Activated T-helper 2 cell treated with anti-CD3 and anti-CD28 coated beads, Interferon-gamma antibody, Interleukin-2, Interleukin-4, amounts not matched to agents 10 μg/mL and 5 μg/mL and 100 μg/mL, durations not matched to agents 14 hours and 24 hours and 36 hours (primary cell): ENCODE data around the gene CTRB1. TPM values are rescaled to one million over a fixed set of nuclear protein-coding genes. Genes with fewer than 3 reads are reported as not detected.

Experiments used
- DNase-seq: peaks from one replicate; pipeline ENCODE4 v3.0.0; 2021; ENCODE audit warnings: low spot score
- H3K27ac Mint-ChIP-seq: one replicate; pipeline ENCODE4 v1.8.0; 2021; ENCODE audit warnings: mixed read lengths
- H3K27me3 Mint-ChIP-seq: one replicate; pipeline ENCODE4 v1.8.0; 2021; ENCODE audit warnings: low read depth, mixed read lengths
- H3K36me3 Mint-ChIP-seq: one replicate; pipeline ENCODE4 v1.8.0; 2021; ENCODE audit warnings: low read depth, mixed read lengths
- H3K4me1 Mint-ChIP-seq: one replicate; pipeline ENCODE4 v1.8.0; 2021; ENCODE audit warnings: low read depth, mixed read lengths
- H3K4me3 Mint-ChIP-seq: one replicate; pipeline ENCODE4 v1.8.0; 2021; ENCODE audit warnings: low read depth, mild to moderate bottlenecking, moderate library complexity, mixed read lengths
- H3K9me3 Mint-ChIP-seq: one replicate; pipeline ENCODE4 v1.8.0; 2021; ENCODE audit warnings: mixed read lengths
- intact Hi-C: fragments of 100-400 bp; cut with micrococcal nuclease; formaldehyde crosslinking; loops from one replicate; pipeline ENCODE4 v1.15.1; 2023
- total RNA-seq: library from RNA; stranded (reverse); gene quantifications from 2 replicates; pipeline ENCODE4 v1.2.3, GENCODE V29; 2022

Gene CTRB1
- total RNA-seq, 1 donor from 2014 or later = not detected

GRCh38 chr16:75251280-75252048, 32.7 kb downstream of the CTRB1 start, which contains the start of gene BCAR1:
BCAR1 (minus strand) TSS chr16:75251624; CDS start chr16:75251482, 142 bp downstream.
- no peak within 1 kb of the TSS for H3K27ac Mint-ChIP-seq
- no peak for DNase-seq
- peaks cover 56% of the 10 kb centered on the region for H3K27me3 Mint-ChIP-seq
- no peaks in the 10 kb centered on the region for H3K36me3 Mint-ChIP-seq
- no peaks in the 10 kb centered on the region for H3K9me3 Mint-ChIP-seq
- no peaks in the 10 kb centered on the region for H3K4me1 Mint-ChIP-seq
- H3K4me3 Mint-ChIP-seq = no peak within 1 kb of the TSS
- intact Hi-C loops = no loop called here

- Mint-ChIP-seq H3K4me1 (no peaks in the 10 kb centered on the region), H3K9me3 (no peaks in the 10 kb centered on the region), H3K27me3 (peaks cover 53% of the 10 kb centered on the region), H3K27ac (no peak overlapping the region), H3K36me3 (no peaks in the 10 kb centered on the region), H3K4me3 (no peak overlapping the region)
- DNase-seq = no peak
- intact Hi-C loops = no loop called here
These were observed 33.5 kb downstream of the CTRB1 start for GRCh38 chr16:75252049-75252864.

GRCh38 chr16:75252946-75253911, 34.4 kb downstream of the CTRB1 start:
- intact Hi-C loops = no loop called here
- Mint-ChIP-seq H3K9me3 (no peaks in the 10 kb centered on the region), H3K4me1 (no peaks in the 10 kb centered on the region), H3K27ac (no peak overlapping the region), H3K4me3 (no peak overlapping the region), H3K36me3 (no peaks in the 10 kb centered on the region), H3K27me3 (peaks cover 51% of the 10 kb centered on the region)
- no peak for DNase-seq

DNA sequence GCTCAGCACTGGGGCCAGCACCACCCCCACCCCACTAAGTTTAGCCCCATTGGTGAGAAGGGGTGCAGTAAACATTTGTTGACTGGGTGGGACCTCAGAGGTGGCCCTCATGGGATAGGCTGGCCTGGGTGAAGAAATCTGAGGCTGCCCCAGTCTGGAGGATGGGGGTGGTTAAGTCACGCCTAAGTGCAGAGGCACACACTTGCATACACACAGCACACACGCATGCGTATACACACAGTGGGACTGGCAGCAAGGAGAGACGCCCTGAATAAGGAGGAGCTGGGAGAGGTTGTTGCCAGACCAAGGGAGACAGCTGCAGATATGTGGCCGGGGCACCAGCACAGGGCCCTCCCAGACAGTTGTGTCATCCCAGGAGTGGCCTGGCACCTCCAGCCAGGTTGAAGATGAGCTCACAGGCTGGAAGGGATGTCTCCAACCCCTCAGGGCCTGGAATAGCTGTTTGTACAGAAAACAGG, 35.6 kb downstream of the CTRB1 start:
- intact Hi-C loops = no loop called here
- no peak for DNase-seq
- no peak overlapping the region for H3K27ac Mint-ChIP-seq
- H3K4me1 Mint-ChIP-seq = no peaks in the 10 kb centered on the region
- no peaks in the 10 kb centered on the region for H3K9me3 Mint-ChIP-seq
- no peak overlapping the region for H3K4me3 Mint-ChIP-seq
- peaks cover 43% of the 10 kb centered on the region for H3K27me3 Mint-ChIP-seq
- no peaks in the 10 kb centered on the region for H3K36me3 Mint-ChIP-seq

- intact Hi-C loops = no loop called here
- no peak overlapping the region for H3K27ac Mint-ChIP-seq
- DNase-seq = no peak
- H3K9me3 Mint-ChIP-seq = no peaks in the 10 kb centered on the region
- no peaks in the 10 kb centered on the region for H3K4me1 Mint-ChIP-seq
- no peaks in the 10 kb centered on the region for H3K36me3 Mint-ChIP-seq
- H3K27me3 Mint-ChIP-seq = peaks cover 34% of the 10 kb centered on the region
- no peak overlapping the region for H3K4me3 Mint-ChIP-seq
These were observed 37.3 kb downstream of the CTRB1 start for GRCh38 chr16:75256059-75256571.

DNA sequence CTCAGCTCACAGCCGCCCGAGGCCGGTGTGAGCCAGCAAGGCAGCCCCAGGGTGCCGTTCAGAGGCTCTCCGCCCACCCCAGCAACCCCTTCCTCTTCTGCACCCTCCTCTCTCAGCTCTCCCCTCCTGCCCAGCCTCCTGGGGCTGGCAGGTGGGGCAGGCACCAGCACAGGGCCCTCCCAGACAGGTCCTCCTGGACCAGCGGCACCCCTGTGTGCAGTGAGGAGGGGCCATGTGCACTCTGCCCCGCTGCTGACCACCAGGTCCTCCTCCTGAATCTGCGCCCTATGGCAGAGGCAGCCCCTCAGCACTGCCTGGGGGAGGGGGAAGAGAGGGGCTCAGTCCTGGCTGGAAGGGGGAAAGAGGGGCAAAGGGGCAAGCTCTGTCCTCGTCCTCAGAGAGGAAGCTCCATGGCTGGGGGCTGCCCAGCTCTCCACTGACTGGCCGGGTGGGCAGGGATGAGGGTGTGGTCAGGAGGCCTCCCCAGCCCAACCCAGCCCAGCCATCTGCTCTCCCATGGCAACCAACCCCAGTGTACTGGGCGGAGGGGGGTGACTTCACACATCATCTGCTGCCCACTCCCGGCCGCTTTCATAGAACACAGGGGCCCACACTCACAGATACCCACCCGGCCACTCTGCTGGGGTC, 38.0 kb downstream of the CTRB1 start:
- Mint-ChIP-seq H3K36me3 (no peaks in the 10 kb centered on the region), H3K9me3 (no peaks in the 10 kb centered on the region), H3K4me3 (no peak overlapping the region), H3K4me1 (no peaks in the 10 kb centered on the region), H3K27me3 (peaks cover 34% of the 10 kb centered on the region), H3K27ac (no peak overlapping the region)
- DNase-seq = no peak
- intact Hi-C loops = no loop called here

DNA sequence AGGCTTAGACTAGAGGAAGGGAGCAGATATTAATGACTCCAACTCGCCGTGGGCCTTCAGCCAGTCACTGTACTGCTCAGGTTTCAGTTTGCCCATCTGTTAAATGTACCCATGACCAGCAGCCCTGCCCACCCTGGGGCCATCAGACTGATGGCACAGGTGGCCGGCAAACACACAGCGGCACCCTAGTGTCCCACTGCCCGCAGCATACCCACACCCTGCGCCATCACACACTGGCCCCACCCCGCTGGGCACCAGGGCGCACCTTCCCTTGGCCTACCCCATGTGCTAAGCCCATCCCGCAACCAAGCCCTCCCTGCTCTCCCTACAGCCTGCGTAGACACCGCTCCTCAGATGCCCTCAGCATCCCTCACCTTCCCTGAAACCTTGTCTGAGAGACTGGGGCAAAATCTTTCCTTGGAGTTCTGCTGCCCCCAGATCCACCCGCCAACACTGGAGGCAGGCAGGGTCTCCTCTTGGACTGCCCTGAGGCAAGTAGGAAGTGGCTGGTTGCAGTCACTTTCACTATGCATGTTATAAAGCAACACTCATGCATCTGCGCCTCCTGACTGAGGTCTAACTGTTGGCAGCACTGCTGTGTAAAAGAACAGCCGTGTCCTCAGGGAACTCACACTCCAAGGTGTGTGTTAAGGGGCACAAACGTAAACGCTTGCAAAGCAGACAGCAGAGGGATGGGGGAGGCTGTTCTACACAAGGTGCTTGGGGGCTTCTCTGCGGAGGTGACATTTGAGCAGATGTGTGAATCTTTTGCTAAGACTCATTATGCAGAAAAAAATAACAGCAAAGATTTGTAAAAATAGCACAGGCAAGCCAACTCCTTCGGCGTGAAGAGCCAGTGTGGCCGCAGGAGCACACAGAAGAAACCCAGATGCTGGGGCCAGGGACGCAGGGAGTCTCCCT, 39.4 kb downstream of the CTRB1 start:
- no peak overlapping the region for H3K4me3 Mint-ChIP-seq
- intact Hi-C loops = no loop called here
- H3K36me3 Mint-ChIP-seq = no peaks in the 10 kb centered on the region
- peaks cover 33% of the 10 kb centered on the region for H3K27me3 Mint-ChIP-seq
- no peak for DNase-seq
- no peaks in the 10 kb centered on the region for H3K9me3 Mint-ChIP-seq
- H3K4me1 Mint-ChIP-seq = no peaks in the 10 kb centered on the region
- H3K27ac Mint-ChIP-seq = no peak overlapping the region

- Mint-ChIP-seq H3K27ac (no peak overlapping the region), H3K4me3 (no peak overlapping the region), H3K36me3 (no peaks in the 10 kb centered on the region), H3K27me3 (peaks cover 32% of the 10 kb centered on the region), H3K4me1 (no peaks in the 10 kb centered on the region), H3K9me3 (no peaks in the 10 kb centered on the region)
- intact Hi-C loops = no loop called here
- no peak for DNase-seq
These were observed 40.0 kb downstream of the CTRB1 start for GRCh38 chr16:75258807-75259141.

DNA sequence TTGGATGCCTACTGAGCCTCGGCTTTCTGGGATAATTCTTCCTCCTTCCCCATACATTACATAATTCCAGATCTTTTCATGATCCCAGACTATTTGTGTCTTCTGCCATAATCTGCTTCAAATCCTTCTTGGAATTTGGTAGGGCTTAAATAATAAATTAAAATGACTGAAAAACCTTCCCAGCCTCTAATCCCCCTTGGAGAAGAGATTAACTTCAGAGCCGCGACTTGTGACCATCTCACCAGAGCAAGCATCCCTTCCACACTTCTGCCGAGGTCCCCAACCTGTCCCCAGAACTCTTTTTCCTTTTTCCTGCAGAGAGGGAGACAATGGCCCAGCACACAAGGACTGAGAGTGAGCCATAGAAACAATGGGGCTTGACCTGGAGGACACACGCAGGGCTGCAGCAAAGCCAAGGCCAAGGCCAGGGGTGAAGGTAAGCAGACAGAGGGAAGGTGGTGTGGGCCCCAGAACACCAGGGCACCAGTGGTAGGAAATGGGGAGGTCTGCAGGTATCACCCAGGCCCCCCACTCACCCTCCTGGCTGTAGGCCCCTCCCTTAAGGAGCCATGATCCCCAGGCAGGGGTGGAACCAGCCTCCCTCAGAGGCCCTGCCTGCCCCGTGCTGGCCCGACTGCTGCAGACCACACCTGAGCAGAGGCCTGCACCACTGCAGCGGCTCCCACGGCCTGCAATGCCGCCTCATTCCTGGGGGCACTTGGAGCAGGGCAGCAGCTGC, 42.2 kb downstream of the CTRB1 start:
- Mint-ChIP-seq H3K36me3 (no peaks in the 10 kb centered on the region), H3K4me1 (no peaks in the 10 kb centered on the region), H3K27ac (no peak overlapping the region), H3K4me3 (no peak overlapping the region), H3K9me3 (no peaks in the 10 kb centered on the region), H3K27me3 (peaks cover 32% of the 10 kb centered on the region)
- no peak for DNase-seq
- intact Hi-C loops = no loop called here

DNA sequence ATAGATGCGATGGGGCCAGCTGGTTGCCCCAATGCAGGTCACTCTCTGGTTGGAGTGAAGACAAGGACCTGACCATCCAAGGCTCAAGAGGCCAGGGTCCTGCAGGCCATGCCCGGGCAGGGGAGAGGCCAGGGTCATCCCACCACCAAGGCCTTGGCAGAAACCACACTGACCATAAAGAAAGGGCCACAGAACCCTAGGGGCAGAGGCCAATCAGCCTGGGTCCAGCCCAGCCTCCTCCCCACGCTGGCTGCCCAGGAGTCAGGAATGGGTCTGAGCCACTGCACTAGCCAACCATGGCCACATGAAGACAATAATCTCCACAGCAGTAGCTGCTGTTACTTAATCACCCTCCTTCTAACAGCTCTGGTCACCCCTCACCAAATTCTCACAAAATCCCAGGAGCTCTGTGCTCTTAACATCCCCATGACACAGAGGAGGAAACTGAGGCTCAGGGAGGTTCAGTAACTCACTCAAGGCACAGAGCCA, 42.8 kb downstream of the CTRB1 start:
- no peak for DNase-seq
- no peaks in the 10 kb centered on the region for H3K9me3 Mint-ChIP-seq
- no peaks in the 10 kb centered on the region for H3K4me1 Mint-ChIP-seq
- H3K27me3 Mint-ChIP-seq = peaks cover 37% of the 10 kb centered on the region
- intact Hi-C loops = no loop called here
- no peak overlapping the region for H3K4me3 Mint-ChIP-seq
- no peaks in the 10 kb centered on the region for H3K36me3 Mint-ChIP-seq
- no peak overlapping the region for H3K27ac Mint-ChIP-seq
